ENCODE data around the gene SPDEF. TPM values are rescaled to one million over a fixed set of nuclear protein-coding genes. Genes with fewer than 3 reads are reported as not detected.
A peak's percentile ranks its signal among the peaks of the same experiment; 100 is the strongest.

SPDEF gene
- polyA plus RNA-seq, 1 donor from 2014 or later = not detected

GRCh38 chr6:34536251-34536958, 19.7 kb downstream of the SPDEF start:
- Mint-ChIP-seq H3K36me3 (peaks cover 2% of the 10 kb centered on the region), H3K27ac (no peak overlapping the region), H3K9me3 (no peaks in the 10 kb centered on the region), H3K4me1 (no peaks in the 10 kb centered on the region), H3K27me3 (peaks cover 1% of the 10 kb centered on the region), H3K4me3 (no peak overlapping the region)

GRCh38 chr6:34535646-34536045, 20.5 kb downstream of the SPDEF start:
- Mint-ChIP-seq H3K36me3 (peaks cover 2% of the 10 kb centered on the region), H3K4me1 (no peaks in the 10 kb centered on the region), H3K27ac (no peak overlapping the region)

GRCh38 chr6:34535199-34535598, 20.9 kb downstream of the SPDEF start:
- Mint-ChIP-seq H3K9me3 (no peaks in the 10 kb centered on the region), H3K27me3 (peaks cover 1% of the 10 kb centered on the region), H3K4me1 (no peaks in the 10 kb centered on the region), H3K27ac (no peak overlapping the region), H3K4me3 (no peak overlapping the region), H3K36me3 (peaks cover 2% of the 10 kb centered on the region)

More at GRCh38 chr6:34535646-34536045, 20.5 kb downstream of the SPDEF start:
- Mint-ChIP-seq H3K27me3 (peaks cover 1% of the 10 kb centered on the region), H3K9me3 (no peaks in the 10 kb centered on the region), H3K4me3 (no peak overlapping the region)

DNA sequence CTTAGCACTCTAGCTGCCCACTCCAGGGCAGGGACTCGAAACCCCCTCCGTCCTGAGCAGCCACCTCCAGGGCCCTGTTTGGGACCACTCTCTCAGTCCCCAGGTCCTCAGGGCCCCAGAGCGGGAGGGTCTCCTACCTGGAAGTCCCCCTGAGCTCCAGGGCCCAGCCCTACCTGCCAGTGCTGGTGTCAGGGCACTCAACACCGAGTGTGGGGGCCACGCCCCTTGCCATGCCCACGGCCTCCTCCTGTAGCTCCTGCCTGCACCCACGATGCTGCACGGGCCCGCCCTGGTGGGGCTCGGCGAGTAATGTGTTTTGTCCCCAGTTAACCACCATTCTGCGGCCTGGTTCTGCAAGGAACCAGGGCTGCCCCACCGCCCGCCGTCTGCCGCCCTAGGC, 21.5 kb downstream of the SPDEF start:
- H3K27ac Mint-ChIP-seq = peak overlapping the region in 1 of 3 donors; percentile 31
- no peaks in the 10 kb centered on the region for H3K4me1 Mint-ChIP-seq
- peaks cover 2% of the 10 kb centered on the region for H3K36me3 Mint-ChIP-seq
- H3K4me3 Mint-ChIP-seq = no peak overlapping the region
- no peaks in the 10 kb centered on the region for H3K9me3 Mint-ChIP-seq
- peaks cover 1% of the 10 kb centered on the region for H3K27me3 Mint-ChIP-seq

DNA sequence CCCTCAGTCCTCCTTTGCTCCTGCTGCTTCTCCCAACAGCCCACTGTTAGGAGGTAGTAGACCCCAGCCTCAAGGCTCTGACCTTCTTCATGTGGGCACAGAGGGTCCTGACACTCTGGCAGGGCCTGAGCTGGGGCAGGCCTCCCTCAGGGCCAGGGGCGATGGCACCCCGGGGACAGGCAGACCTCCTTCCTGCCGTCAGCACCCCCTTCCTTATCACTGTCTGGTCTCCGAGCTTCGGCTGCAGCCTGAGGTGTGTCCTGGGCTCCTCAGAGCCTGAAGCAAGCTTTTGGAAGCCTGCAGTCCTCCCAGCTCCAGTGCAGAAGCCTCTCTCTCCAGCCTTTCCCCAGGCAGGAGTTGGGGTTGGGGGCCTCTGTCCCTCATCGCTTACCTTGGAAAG, 22.0 kb downstream of the SPDEF start:
- no peaks in the 10 kb centered on the region for H3K9me3 Mint-ChIP-seq
- H3K27ac Mint-ChIP-seq = peak overlapping the region in 1 of 3 donors; percentile 31
- peaks cover 1% of the 10 kb centered on the region for H3K27me3 Mint-ChIP-seq
- no peaks in the 10 kb centered on the region for H3K4me1 Mint-ChIP-seq
- no peak overlapping the region for H3K4me3 Mint-ChIP-seq
- H3K36me3 Mint-ChIP-seq = peaks cover 2% of the 10 kb centered on the region

GRCh38 chr6:34532230-34532629, 23.9 kb downstream of the SPDEF start:
- no peaks in the 10 kb centered on the region for H3K27me3 Mint-ChIP-seq
- H3K4me1 Mint-ChIP-seq = peaks cover 0 to 2% (median 0%) of the 10 kb centered on the region in 3 donors
- H3K9me3 Mint-ChIP-seq = peaks cover 0 to 2% (median 0%) of the 10 kb centered on the region in 3 donors
- H3K27ac Mint-ChIP-seq = no peak overlapping the region
- H3K4me3 Mint-ChIP-seq = peak overlapping the region in 1 of 4 donors; percentile 87
- H3K36me3 Mint-ChIP-seq = peaks cover 5% of the 10 kb centered on the region

GRCh38 chr6:34531580-34532201, 24.4 kb downstream of the SPDEF start:
- Mint-ChIP-seq H3K36me3 (peaks cover 5% of the 10 kb centered on the region), H3K27me3 (no peaks in the 10 kb centered on the region), H3K9me3 (peaks cover 0 to 2% (median 0%) of the 10 kb centered on the region in 3 donors), H3K27ac (peak overlapping the region in 1 of 3 donors; percentile 45), H3K4me3 (peak overlapping the region in 2 of 4 donors; percentile 16 to 87), H3K4me1 (peaks cover 0 to 2% (median 0%) of the 10 kb centered on the region in 3 donors)

DNA sequence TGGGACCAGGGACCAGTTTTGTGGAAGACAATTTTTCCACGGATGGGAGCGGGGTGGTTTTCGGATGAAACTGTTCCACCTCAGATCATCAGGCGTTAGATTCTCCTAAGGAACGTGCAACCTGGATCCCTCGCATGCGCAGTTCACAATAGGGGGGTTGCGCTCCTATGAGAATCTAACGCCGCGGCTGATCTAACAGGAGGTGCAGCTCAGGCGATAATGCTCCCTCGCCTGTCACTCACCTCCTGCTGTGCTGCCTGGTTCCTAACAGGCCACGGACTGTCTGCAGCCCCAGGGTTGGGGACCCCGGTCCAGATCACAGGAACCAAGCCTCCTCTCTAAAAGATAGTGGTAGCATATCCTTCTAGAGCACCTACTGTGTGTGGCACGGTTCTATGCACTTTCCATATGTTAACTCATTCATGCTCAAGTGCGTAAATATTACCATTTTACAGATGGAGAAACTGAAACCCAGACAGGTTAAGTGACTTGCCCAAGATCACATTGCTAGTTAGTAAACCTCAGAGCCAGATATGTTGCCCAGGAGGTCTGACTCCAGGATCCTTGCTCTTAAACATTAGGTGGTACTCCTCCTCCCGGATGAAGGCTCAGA, 25.3 kb downstream of the SPDEF start:
- peak overlapping the region in 1 of 3 donors; percentile 45 for H3K27ac Mint-ChIP-seq
- peaks cover 0 to 2% (median 0%) of the 10 kb centered on the region in 3 donors for H3K9me3 Mint-ChIP-seq
- H3K27me3 Mint-ChIP-seq = no peaks in the 10 kb centered on the region
- H3K36me3 Mint-ChIP-seq = peaks cover 5% of the 10 kb centered on the region
- H3K4me1 Mint-ChIP-seq = peaks cover 0 to 2% (median 0%) of the 10 kb centered on the region in 3 donors
- no peak overlapping the region for H3K4me3 Mint-ChIP-seq

GRCh38 chr6:34529665-34530327, 26.3 kb downstream of the SPDEF start:
- Mint-ChIP-seq H3K9me3 (peaks cover 0 to 2% (median 0%) of the 10 kb centered on the region in 3 donors), H3K36me3 (peaks cover 5% of the 10 kb centered on the region), H3K27ac (peak overlapping the region in 1 of 3 donors; percentile 86), H3K4me1 (peaks cover 0 to 2% (median 0%) of the 10 kb centered on the region in 3 donors), H3K27me3 (no peaks in the 10 kb centered on the region), H3K4me3 (no peak overlapping the region)

DNA sequence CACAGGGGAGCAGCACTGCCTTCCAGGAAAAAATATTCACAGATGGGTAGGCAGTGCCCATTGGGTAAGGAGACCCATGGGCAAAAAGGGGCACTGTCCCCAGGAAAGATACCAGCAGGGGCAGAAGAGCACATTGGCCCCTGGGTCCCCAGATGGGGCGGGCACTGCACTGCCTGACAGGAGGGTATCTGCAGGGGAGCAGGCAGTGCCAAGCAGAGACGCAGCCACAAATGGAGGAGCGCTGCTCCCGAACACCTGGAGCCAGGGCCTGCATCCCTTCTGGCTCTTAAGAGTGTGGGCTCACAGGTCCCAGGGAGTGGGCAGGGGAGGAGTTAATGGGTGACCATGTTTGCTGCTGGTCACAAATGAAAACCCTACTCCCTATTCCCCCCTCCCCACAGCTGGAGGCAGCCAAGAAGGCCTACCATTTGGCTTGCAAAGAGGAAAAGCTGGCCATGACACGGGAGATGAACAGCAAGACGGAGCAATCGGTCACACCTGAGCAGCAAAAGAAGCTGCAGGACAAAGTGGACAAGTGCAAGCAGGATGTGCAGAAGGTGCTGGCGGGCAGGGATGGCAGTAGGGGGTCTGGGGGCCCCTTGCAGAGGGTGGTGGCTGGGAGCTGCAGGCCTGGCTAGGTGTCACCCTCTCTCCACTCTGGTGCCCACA, 27.0 kb downstream of the SPDEF start:
- Mint-ChIP-seq H3K4me3 (no peak overlapping the region), H3K27me3 (no peaks in the 10 kb centered on the region), H3K36me3 (peaks cover 5% of the 10 kb centered on the region), H3K27ac (peak overlapping the region in 1 of 3 donors; percentile 86), H3K4me1 (peaks cover 0 to 2% (median 0%) of the 10 kb centered on the region in 3 donors), H3K9me3 (peaks cover 0 to 2% (median 0%) of the 10 kb centered on the region in 3 donors)

GRCh38 chr6:34527751-34528670, 28.1 kb downstream of the SPDEF start:
- Mint-ChIP-seq H3K4me3 (peak overlapping the region in 2 of 4 donors; percentile 22 to 79), H3K36me3 (peaks cover 3% of the 10 kb centered on the region), H3K9me3 (peaks cover 0 to 2% (median 0%) of the 10 kb centered on the region in 3 donors), H3K27me3 (no peaks in the 10 kb centered on the region), H3K4me1 (peaks cover 0 to 2% (median 0%) of the 10 kb centered on the region in 3 donors), H3K27ac (peak overlapping the region in 2 of 3 donors; percentile 6 to 40)

DNA sequence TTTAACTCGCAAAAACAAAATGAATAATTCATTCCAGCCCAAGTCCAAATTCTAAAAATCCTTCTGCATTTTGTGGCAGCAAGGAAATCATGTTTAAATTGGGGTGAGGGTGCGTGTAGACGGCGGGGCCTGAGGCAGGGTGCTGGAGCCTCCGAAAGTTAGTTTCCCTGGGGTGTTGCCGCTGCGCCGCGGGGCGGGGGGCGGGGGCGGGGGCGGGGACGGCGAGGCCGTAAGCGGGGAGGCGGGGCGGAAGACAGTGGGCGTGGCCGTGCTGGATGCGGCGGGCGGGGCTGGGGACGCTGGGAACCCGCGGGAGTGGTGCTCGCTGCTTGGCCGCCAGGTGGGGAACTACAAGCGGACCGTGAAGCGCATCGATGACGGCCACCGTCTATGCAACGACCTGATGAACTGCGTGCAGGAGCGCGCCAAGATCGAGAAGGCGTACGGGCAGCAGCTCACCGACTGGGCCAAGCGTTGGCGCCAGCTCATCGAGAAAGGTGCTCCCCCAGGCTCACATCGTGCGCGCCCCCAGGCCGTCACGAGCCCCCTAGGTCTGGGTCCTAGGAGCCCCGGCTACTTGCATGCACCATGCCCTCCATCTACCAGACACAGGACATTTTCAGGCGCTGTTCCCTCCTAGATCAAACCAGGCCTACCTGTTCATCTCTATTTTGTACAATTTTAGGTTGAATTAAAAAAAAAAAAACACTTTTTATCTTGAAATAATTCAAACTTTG, 29.0 kb downstream of the SPDEF start:
- Mint-ChIP-seq H3K36me3 (peaks cover 3% of the 10 kb centered on the region), H3K4me1 (peaks cover 0 to 2% (median 0%) of the 10 kb centered on the region in 3 donors)

More for the DNA sequence above, 29.0 kb downstream of the SPDEF start:
- Mint-ChIP-seq H3K27me3 (no peaks in the 10 kb centered on the region), H3K9me3 (peaks cover 0 to 2% (median 0%) of the 10 kb centered on the region in 3 donors), H3K27ac (peak overlapping the region in 1 of 3 donors; percentile 6), H3K4me3 (peak overlapping the region; percentile 22 to 83 (median 62))

All from IgD-negative memory B cell (primary cell).